Activated CD8-positive, alpha-beta memory T cell treated with anti-CD3 and anti-CD28 coated beads for 4 hours (primary cell): ENCODE measurements around the gene IFNW1.
"Not testable (repeated sequence)": the region's sequence is repeated elsewhere in the genome, so short reads cannot be mapped to it uniquely, and the experiment has no call there.

Source experiments
- DNase-seq, 2 donors: peaks; one replicate each; pipeline ENCODE4 v3.0.0-alpha.2; 2020; ENCODE audit warnings: low read depth in 2 of 2

Gene IFNW1

DNA sequence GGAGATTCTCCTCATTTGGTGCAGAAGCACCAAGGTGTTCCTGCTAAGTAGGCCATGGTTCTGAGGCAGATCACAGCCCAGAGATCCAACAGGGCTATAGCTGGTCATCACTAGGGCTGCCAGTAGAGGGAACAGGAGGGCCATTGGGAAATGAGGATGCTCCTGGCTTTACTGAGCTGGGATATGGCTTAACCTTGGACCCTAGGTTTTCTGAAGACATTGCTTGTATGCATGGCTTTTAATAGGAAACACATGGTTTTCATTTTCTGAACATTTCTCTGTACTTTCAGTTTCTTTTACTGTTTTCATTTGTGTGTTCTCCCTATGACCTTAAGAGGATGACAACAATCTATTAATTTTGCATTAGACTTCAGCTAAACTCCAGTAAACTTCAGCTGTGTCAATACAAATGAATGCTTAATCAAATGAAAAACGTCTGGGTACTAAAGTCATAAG is at the start of gene IFNW1:
Gene IFNW1, minus strand, starts transcription at position 406 of the 456 bp plus-strand sequence. Its CDS starts 262 bp downstream, at position 144.
- DNase-seq: no peak

DNA sequence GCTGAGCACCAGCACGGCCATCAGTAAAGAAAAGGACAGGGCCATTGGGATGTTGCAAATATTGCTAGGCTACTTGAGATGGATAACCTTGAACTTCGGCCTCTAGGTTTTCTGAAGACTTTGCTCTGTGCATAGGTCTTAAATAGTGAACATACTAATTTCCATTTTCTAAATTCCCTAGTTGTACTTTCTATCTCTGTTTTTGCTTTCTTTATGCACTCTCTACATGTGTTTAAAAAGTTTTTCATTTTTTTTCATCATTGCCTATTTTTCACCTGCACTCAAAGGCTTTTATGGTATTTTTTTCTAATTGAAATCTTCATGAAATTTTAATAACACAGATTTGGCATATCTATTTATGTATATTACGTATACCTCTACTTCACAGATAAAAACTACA is 45.9 kb upstream of the IFNW1 start, which contains the start of gene IFNA4:
Gene IFNA4, minus strand, starts transcription at position 101 of the 400 bp plus-strand sequence. Its CDS starts 56 bp downstream, at position 45.
- DNase-seq: not testable (repeated sequence)

DNA sequence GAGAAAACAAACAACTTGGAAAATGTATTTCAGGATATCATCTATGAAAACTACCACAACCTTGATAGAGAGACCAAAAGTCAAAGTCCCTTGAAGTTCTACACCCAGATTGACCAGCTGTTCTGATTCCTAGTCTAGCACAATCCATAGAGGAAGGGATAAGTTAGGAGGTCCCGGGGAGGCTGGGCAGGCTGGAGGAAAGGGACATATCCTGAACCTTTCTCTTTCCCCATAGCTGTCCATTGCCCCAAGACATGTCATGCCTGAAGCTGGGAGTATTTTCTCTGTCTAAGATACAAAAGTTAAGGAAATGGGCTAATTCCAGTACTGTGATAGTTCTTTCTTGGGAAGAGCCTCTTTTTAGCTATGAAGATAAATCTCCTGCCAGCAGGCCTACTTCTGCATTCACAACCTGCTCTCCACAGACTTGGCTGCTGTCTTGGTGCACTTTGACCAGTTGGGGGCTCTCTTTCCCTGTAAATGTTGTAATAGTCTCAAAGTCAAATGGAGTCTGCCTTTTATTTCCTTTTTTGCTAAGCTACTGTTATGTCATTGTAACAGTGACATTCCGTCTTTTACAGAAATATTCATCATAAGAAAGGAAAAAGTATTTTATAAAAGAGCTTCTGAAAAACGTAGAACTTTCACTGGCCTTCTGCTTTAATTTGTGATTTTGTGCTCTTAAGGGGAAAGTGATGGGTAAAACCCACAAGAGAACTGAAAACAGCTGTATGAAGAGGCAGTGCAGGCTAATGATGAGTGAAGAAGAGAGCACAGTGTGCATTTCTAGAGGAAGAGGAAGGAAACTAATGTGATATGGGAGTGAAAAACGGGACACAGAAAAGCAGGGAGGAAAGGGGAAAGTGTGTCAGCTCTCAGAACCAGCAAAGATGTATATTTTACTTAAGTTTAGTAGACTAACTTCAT is 41.4 kb upstream of the IFNW1 start:
- DNase-seq: not testable (repeated sequence)

DNA sequence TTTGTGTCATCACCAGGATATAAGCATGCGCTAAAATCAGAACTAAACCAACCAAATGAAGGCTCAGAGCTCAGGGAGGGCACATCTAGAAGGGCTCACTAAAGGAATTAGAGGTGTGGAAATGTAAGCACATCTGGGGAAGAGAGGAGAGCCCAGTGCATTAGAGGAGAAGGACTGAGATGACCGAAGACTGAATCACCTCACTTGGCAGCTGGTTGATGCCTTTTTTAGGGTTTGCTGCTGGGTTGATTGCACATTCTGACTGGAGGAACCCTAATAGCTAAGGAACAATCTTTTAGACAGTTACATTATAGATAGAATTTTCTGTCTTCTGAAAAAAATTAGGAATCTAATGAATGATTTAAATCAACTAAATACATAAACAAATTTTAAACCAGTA is 33.0 kb upstream of the IFNW1 start:
- no peak for DNase-seq

DNA sequence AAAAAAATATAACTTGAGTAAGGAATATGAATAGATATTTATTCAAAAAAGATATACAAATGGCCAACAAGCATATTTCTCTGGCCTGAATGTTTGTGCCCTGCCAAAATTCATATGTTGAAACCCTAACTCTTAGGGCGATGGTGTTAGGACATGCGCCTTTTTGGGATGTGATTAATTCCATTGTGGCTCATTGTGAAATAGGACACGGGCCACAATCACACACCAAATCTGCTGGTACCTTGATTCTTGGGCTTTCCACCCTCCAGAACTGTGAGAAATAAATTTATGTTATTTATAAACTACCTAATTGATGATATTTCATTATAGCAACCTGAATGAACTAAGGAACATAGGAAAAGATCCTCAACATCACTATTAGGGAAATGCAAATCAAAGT is 30.5 kb upstream of the IFNW1 start:
- no peak for DNase-seq

DNA sequence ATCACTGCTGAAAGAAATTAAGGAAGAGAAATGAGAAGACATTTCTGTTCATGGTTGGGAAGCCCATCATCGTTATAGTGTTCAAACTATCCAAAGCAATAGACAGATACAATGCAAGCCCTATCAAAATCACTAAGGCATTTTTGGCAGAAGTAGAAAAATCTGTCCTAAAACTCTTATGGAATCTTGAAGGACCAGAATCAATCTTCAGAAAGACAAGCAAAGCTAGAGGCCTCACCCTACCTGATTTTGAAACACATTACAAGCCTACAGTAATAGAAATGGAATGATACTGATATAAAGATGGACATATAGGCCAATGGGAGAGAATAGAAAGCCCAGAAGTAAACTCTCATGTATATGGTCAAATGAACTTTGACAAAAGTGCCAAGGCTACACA is 29.7 kb upstream of the IFNW1 start:
- DNase-seq: no peak

DNA sequence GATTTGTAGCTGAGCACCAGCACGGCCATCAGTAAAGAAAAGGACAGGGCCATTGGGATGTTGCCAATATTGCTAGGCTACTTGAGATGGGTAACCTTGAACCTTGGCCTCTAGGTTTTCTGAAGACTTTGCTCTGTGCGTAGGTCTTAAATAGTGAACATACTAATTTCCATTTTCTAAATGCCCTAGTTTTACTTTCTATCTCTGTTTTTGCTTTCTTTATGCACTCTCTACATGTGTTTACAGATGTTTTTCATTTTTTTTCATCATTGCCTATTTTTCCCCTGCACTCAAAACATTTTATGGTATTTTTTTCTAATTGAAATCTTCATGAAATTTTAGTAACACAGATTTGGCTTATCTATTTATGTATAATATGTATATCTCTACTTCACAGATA is 24.9 kb upstream of the IFNW1 start, which contains the start of gene IFNA21:
Gene IFNA21, minus strand, starts transcription at position 101 of the 400 bp plus-strand sequence. Its CDS starts 48 bp downstream, at position 53.
- DNase-seq: not testable (repeated sequence)

DNA sequence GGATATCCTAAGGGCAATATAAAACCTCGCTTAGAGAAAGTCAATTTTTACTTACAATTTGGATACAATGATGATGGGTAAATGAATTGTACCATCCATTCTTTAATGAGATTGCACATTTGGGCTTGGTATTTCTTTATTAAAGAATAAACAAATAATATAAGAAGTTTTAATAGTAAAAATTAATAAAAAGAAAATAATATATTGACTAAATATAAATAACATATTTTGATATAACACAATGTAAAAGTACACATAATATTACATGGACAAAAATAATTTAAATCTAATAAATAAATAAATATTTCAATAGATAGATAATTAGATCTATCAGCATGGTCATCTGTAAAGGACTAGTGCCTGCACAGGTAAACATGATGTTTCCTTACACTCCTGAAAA is 23.9 kb upstream of the IFNW1 start:
- no peak for DNase-seq

DNA sequence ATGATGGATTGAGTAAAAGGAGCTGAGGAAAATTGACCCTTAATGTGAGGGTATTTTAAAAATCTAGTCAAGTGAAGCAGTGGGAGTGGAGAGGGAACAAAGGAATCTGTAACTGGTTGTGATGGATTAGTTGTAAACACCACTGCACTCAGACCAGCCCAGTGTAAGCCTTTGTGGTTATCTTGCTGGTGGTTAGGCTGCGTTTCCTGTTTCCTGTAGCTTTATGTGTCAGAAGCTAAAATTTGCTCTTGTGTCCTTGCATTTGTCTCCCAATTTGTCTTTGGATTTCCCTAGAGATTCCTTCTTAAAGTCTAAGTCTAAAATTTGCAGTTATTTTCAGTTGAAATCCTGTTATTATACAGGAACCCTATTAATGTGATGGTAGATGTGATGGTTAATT is 18.5 kb upstream of the IFNW1 start:
- peak in 1 of 2 donors; percentile 9 for DNase-seq

DNA sequence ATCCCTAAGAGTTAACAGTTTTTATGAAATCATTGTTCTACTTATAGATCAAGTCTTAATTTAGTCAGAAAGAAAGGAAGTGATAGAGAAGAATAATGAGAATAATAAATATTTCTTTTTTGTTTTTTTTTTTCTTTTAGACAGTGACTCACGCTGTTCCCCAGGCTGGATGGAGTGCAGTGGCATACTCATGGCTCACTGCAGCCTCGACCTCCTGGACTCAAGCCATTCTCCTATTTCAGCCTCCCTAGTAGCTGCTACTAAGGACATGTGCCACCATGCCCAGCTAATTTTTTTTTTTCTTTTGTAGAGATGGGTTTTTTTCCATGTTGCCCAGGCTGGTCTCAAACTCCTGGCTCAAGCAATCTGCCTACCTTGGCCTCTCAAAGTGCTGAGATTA is 13.9 kb upstream of the IFNW1 start:
- no peak for DNase-seq

DNA sequence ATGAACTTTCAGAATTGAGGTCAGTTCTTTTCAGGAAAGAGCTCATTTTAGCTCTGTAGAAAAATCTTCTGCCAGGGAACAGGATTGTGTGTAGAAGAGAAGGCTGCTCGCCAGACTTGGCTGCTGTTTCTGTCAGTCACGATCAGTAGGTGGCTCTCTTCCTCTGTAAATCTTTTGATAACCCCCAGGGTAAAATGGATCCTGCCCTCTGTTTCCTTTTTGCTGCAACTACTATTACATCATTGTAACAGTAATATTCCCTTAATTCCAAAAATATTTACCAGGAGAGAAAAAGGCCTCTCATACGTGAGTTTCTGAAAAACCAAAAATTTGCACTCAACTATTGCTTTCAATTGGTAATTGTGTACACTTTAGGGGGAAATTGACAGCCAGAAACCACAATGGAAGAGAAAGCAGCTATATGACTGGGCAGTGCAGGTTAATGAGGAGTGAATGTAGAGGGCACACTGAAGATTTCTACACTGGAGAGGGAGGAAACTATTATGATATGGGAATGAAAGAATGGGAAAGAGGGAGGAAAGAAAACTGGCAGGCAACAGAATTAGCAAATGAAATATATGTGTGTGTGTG is 12.5 kb upstream of the IFNW1 start:
- no peak for DNase-seq

DNA sequence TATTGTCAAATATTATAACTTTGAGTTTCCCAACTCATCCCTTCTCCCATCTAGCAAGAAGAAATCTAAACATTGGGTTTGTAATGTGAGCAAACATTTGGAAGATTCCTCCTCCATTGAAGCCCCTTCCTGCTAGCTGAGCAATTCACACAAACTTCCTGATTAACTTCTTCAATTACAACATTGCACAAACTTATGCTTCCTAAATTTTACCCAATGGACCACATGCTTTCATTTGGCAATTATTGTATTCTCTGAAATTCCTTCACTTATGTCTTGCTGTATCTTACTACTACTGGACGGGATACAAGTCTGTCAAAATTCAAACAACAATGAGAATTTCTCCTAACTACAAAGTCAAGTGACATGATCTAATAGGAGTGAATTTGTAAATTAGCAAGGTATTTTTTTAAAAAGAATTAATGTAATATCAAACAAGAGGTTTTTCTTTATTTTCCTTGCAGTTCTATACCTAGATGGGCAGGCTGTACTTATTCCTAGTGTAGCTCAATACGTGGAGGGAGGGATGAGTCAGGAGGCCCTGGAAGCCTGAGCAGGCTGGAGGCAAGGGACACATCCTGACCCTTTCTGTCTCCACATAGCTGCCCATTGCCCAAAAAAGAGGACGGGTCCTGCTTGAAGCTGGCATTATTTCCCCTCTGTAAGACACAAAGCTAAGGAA is 11.8 kb upstream of the IFNW1 start:
- no peak for DNase-seq

DNA sequence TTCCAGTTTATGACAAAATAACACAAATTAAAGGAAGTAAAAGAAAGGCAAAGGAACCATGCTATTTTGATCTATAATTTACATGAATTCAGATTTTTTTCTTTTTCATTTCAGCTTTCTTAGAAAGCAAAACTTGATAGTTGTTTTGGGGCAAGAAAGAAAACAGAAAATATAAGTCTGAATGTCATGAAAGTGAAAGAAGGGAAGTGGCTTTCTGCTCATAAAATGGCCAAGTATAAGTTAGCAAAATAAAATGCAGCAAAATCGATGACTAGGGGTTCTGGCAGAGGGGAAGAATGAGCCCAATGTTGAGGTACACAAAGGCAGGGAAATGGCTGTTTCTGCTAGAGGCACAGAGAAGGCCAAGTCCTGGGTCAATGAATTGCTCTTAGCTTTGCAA is 3.0 kb upstream of the IFNW1 start:
- no peak for DNase-seq

DNA sequence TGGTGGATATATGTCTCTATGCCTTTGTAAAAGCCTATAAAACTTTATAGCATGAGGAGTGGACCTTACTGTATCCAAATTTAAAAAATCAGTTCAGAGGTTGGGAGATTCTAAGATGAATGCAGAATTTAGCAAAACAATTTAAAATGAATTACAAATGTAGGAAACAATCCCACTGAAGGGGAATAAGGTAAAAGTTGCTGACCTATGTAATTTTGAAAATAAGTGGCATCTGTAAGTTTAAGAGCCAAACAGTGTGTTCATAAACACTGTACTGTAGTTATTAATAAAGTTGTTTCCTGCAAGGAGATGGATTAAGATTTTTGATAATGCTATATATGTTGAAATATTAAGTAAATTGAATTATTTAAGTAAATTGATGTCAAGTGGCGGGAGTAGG is 4.6 kb downstream of the IFNW1 start:
- no peak for DNase-seq

DNA sequence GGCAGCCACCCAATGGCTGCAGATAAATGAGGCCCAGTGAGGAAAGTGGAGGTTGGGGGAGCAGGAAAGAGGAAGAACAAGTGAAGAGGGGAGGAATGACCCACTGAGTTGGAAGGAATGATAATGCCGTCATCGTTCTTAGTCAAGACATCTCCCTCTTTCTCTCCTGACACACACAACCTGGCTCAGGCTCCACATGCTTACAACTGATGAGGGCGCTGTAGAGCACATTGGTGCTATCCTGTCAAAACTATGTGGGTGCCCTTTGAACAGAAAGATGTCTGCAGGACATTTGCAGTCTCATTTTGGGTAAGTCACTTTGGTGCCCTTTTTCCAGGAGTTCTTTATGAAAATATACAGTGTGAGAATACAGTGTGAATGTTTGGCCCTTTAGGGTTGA is 5.9 kb downstream of the IFNW1 start:
- no peak for DNase-seq

DNA sequence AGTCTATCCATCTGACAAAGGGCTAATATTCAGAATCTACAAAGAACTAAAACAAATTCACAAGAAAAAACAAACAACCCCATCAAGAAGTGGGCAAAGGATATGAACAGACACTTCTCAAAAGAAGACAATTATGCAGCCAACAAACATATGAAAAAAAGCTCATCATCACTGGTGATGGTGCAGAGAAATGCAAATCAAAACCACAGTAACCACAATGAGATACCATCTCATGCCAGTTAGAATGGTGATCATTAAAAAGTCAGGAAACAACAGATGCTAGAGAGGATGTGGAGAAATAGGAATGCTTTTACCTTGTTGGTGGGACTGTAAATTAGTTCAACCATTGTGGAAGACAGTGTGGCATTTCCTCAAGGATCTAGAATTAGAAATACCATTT is 13.4 kb downstream of the IFNW1 start:
- not testable (repeated sequence) for DNase-seq

DNA sequence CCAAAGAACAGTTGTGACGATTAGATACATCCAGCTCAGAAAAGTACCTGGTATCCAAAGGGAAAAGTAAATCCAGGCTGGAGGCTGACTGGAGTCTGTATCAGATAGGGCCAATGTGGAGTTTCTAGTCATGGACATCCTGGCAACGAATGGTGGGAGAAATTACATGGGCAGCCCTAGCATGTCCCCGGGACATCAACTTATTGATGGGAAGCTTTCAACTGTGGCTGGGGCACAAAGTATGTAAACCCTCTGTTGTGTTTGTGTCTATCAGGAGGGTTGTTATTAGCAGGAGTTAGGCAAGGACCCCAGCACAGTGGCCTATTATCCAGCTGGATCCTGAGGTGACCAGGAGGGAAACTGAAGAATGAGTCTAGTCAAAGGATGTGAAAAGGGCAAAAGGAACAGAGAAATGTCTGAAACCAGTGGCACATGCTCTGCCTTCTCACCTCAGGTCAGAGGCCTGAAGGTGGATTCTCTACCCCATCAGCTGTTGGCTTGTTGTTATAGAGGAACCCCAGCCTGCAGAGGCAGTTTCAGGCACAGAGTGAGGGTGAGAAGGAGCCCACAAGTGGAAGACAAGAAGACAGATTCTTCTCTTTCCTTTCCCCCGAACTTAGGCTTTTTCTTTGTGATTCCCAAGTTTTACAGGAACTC is 19.9 kb downstream of the IFNW1 start:
- no peak for DNase-seq

DNA sequence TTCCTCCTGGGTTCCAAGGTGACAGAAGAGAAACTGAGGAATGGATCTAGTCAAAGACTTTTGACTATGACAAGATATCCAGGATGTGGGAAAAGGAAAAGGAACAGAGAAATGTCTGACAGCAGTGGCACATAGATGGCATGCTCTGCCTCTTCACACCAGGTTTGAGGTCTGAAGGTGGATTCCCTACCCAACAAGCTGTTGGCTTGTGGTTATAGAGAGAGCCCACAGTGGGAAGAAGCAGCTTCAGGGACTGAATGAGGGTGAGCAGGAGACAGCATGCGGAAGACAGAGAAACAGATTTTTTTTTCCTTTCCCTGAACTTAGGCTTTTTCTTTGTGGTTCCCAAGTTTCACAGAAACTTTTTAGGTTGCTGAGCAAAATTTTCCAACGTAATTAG is 20.6 kb downstream of the IFNW1 start:
- no peak for DNase-seq

DNA sequence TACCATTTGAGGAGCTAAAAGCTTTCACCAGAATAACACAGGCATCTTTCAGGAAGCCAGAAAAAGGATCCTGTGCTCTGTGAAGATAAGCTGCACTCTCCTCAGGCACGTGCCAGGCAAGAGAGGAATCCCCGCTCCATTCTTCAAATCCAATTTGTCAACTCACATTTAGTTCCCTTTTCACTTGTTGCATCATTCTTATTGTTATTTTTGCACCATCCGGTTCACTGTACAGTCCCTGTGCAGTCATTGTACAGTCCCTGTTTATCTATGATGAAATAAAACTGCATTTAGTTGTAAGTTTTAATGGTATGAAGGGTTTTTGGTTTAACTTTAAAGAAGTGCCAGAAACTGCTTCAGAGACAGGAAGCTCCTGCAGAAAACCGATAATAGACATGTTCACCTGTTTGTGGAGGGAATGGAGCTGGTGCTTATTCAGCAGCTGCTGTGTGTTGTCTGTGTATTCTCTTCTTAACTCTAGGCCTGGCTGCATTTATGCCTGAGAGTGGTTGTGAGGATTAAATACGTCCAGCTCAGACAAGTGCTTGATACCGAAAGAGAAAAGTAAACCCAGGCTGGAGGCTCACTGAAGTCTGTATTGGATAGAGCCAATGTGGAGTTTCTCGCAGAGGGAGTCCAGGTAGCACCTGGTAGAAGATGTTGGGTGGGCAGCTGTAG is 22.4 kb downstream of the IFNW1 start:
- no peak for DNase-seq

DNA sequence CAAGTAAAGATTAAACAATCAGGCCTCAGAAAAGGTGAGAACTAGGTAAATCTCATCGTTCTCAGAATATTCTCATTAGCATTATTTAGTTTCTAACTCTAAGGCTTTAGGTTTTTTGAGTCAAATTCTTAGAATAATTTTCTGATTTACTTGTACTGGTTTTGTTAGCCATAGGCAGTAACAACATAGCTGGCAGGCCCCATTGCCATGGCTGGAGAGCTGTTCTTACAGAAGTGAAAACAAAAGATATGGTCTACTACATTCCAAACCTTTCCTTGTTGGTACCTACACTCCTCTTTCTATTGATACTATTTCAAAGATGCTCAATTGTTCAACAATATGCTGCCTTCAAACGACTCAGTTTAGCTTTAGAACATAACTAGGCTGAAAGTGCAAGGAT is 27.3 kb downstream of the IFNW1 start:
- no peak for DNase-seq
